ENCODE results near the gene DNAH5. TPM values are rescaled to one million over a fixed set of nuclear protein-coding genes. Genes with fewer than 3 reads are reported as not detected.

The DNAH5 gene
- total RNA-seq, 1 donor from 2014 or later = 0.50 TPM

DNA sequence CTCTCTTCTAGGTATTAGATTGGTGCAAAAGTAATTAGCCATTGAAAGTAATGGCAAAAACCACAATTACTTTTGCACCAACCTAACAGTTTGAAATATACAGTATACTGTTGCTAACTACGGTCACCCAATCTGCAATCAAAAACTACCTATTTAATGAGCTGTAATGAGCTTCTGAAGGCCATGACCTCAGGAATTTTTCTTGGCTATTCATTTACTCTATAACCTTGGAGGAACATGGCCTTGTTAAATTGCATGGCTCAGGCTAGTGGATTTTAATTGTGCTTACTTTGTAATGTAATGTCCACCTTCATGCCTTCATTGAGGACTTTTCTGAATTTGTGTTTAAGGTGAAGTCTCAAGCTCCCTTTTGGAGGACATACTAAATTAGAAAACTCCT lies 24.7 kb downstream of the DNAH5 start:
- TF ChIP-seq, protein P1, sequence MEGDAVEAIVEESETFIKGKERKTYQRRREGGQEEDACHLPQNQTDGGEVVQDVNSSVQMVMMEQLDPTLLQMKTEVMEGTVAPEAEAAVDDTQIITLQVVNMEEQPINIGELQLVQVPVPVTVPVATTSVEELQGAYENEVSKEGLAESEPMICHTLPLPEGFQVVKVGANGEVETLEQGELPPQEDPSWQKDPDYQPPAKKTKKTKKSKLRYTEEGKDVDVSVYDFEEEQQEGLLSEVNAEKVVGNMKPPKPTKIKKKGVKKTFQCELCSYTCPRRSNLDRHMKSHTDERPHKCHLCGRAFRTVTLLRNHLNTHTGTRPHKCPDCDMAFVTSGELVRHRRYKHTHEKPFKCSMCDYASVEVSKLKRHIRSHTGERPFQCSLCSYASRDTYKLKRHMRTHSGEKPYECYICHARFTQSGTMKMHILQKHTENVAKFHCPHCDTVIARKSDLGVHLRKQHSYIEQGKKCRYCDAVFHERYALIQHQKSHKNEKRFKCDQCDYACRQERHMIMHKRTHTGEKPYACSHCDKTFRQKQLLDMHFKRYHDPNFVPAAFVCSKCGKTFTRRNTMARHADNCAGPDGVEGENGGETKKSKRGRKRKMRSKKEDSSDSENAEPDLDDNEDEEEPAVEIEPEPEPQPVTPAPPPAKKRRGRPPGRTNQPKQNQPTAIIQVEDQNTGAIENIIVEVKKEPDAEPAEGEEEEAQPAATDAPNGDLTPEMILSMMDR (IDR thresholded peaks at IDR 0.05) = no peak
- Mint-ChIP-seq H3K9me3 (ENCODE audit: low read depth) (no peaks in the 10 kb centered on the region), H3K4me1 (ENCODE audit: low read depth) (peaks cover 4% of the 10 kb centered on the region), H3K4me3 (ENCODE audit: unreplicated experiment) (no peak overlapping the region), H3K27me3 (ENCODE audit: low read depth) (peaks cover 3% of the 10 kb centered on the region), H3K27ac (ENCODE audit: unreplicated experiment) (no peak overlapping the region), H3K36me3 (ENCODE audit: low read depth) (peaks cover 2% of the 10 kb centered on the region)
- no peak for DNase-seq (ENCODE audit: low spot score)

DNA sequence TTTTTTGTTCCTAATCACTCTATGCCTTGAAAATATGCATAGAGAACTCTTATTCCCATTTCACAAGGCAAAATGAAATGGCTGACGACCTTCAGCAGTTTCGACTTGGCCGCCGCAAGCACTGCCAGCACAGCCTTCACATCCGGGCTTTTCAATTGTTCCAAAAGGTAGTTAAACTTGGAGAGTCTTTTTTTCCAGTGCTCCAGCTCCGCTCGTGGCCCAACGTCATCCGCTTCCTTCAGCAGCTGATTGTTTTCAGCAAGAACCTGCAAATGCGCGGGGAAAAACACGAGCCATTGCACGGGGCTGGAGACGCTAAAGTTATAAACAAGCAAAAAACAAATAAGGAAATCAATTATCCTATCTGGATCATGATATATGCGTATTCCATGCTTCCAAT lies 25.4 kb downstream of the DNAH5 start:
- Mint-ChIP-seq H3K36me3 (ENCODE audit: low read depth) (peaks cover 2% of the 10 kb centered on the region), H3K4me3 (ENCODE audit: unreplicated experiment) (no peak overlapping the region)
- TF ChIP-seq, protein P1 (IDR thresholded peaks at IDR 0.05) = no peak

DNA sequence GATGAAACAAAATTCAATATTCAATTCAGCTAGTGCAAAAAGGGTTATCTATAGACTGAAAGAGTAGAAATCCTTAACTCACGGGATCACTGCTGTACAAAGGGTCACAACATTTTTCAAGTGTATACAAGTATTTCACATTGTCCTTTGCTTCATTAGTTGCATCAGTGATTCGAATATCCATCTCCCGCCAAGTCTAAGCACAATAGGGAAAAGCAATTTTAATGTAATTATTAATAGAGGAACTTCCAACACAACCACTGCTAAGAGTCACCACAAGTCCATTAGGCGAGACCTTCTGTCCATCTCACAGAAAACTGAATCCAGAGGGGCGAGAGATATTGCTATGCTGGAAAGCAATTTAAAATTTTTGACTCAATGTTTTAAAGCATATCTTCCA lies 27.4 kb downstream of the DNAH5 start:
- H3K4me3 Mint-ChIP-seq (ENCODE audit: unreplicated experiment) = no peak overlapping the region
- peaks cover 3% of the 10 kb centered on the region for H3K27me3 Mint-ChIP-seq (ENCODE audit: low read depth)
- H3K27ac Mint-ChIP-seq (ENCODE audit: unreplicated experiment) = no peak overlapping the region
- TF ChIP-seq, protein P1 (IDR thresholded peaks at IDR 0.05) = no peak
- no peak for DNase-seq (ENCODE audit: low spot score)
- H3K4me1 Mint-ChIP-seq (ENCODE audit: low read depth) = peaks cover 4% of the 10 kb centered on the region
- peaks cover 2% of the 10 kb centered on the region for H3K36me3 Mint-ChIP-seq (ENCODE audit: low read depth)
- no peaks in the 10 kb centered on the region for H3K9me3 Mint-ChIP-seq (ENCODE audit: low read depth)

More for the DNA sequence above, 25.4 kb downstream of the DNAH5 start:
- Mint-ChIP-seq H3K27me3 (ENCODE audit: low read depth) (peaks cover 3% of the 10 kb centered on the region), H3K27ac (ENCODE audit: unreplicated experiment) (no peak overlapping the region), H3K4me1 (ENCODE audit: low read depth) (peaks cover 4% of the 10 kb centered on the region), H3K9me3 (ENCODE audit: low read depth) (no peaks in the 10 kb centered on the region)
- DNase-seq (ENCODE audit: low spot score) = no peak

DNA sequence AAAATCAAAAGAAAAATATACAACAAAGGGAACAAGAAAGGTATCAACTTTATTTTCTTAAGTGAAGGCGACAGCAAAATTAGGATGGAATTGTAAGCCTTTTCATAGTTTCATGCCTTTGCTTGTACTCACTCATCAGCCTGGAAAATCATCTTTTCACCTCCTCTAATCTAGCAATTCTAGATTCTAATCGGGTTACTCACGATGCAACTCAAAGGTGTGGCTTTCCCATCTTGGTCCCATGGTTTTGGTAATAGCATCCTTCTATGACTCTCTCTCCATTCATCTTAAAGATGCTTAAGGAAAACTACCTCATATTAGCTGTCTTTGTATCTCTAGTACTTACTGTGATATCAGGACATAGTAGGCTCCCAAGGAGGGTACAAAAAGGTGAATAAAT lies 30.5 kb downstream of the DNAH5 start:
- Mint-ChIP-seq H3K4me3 (ENCODE audit: unreplicated experiment) (no peak overlapping the region), H3K9me3 (ENCODE audit: low read depth) (no peaks in the 10 kb centered on the region), H3K36me3 (ENCODE audit: low read depth) (no peaks in the 10 kb centered on the region), H3K27me3 (ENCODE audit: low read depth) (peaks cover 3% of the 10 kb centered on the region), H3K27ac (ENCODE audit: unreplicated experiment) (no peak overlapping the region), H3K4me1 (ENCODE audit: low read depth) (no peaks in the 10 kb centered on the region)
- no peak for DNase-seq (ENCODE audit: low spot score)
- TF ChIP-seq, protein P1 (IDR thresholded peaks at IDR 0.05) = no peak

DNA sequence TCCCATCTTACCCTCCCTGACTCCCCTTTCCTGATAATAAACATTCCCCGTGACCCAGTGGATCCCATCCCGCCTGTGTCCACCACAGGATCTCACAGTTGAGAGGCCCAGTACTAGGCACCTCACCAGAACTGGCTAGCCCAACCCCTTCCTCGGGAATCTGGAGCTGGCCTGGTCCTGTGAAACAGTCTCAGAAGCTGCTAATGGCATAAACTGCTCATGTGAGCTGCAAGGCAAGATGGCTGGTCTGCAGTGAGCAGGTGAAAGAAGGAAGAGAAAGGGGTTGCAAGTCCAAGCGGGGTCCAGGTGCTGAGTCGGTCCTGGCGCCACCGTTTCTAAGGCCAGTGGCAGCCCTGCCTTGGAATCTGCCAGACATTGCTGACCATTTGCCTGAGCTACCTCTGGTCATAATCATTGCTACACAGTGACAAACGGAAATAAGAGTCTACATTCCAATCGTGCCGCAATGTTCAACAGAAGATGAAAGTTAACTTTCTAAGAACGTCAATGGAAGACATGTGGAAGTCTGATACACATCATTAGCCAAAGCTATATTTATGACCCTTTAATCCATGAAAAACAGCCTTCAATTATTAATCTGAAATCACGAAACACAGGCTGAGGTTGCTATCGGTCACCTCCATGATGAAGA lies 33.7 kb downstream of the DNAH5 start:
- Mint-ChIP-seq H3K4me1 (ENCODE audit: low read depth) (no peaks in the 10 kb centered on the region), H3K4me3 (ENCODE audit: unreplicated experiment) (no peak overlapping the region), H3K27me3 (ENCODE audit: low read depth) (peaks cover 4% of the 10 kb centered on the region), H3K9me3 (ENCODE audit: low read depth) (no peaks in the 10 kb centered on the region), H3K27ac (ENCODE audit: unreplicated experiment) (no peak overlapping the region), H3K36me3 (ENCODE audit: low read depth) (no peaks in the 10 kb centered on the region)
- no peak for DNase-seq (ENCODE audit: low spot score)
- TF ChIP-seq, protein P1 (IDR thresholded peaks at IDR 0.05) = no peak

All from chondrocyte (in vitro differentiated cells).